GM21528 (cell line): Measurements from ENCODE around the gene TMEM218.

Experiments
- ATAC-seq: cut with Tn5 transposase; IDR thresholded peaks from one replicate; pipeline ENCODE4 v1.9.1; 2021; ENCODE audit warnings: mild to moderate bottlenecking, moderate library complexity; ENCODE audit not compliant: unreplicated experiment, low FRiP score

The TMEM218 gene

DNA sequence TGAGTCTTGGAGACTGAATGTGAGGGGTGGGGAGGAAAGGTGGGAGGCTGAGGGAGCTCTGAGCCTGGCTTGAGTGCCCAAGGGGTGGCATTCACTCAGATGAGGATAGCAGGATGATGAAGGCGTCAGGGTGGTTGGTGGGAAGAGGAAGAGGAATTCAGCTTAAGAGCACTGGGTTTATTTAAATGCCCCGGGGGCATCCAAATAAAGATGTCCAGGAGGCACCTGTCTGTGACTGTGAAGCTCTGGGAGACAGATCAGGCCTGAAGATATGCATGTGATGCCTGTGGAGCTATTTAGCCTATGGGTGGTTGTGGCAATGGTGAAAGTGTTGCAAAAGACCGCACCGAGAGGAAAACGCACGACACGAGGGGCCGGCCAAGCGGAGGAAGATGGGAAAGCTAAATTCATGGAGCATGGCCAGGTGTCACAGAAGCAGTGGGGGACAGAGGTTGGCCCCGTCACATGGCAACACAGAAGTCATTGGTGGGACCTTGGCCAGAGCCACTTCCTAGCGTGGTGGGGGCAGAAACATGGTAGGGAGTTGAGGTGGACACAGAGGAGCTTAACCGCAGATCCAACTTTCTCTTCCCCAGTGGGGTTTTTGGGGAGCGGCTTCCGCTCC is 32.8 kb downstream of the TMEM218 start:
- ATAC-seq: no peak

DNA sequence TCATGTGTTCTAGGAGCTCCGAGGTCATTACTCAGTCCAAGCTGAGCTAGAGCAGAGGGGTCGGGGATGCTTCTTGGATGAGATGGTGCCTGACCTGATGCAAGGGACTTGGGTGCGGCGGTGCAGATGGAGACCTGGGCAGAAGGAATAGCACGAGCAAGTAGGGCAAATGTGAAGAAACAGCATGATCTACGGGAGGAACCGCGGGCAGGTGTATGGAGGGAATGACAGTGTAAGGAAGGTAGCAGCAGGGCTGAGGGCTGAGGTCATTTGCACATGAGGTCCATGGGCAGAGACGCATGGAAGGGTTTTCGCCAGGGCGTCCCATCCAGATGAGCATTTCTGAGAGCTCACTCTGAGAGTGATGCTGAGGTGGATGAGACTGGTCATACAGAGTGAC is 33.4 kb downstream of the TMEM218 start:
- ATAC-seq: no peak

DNA sequence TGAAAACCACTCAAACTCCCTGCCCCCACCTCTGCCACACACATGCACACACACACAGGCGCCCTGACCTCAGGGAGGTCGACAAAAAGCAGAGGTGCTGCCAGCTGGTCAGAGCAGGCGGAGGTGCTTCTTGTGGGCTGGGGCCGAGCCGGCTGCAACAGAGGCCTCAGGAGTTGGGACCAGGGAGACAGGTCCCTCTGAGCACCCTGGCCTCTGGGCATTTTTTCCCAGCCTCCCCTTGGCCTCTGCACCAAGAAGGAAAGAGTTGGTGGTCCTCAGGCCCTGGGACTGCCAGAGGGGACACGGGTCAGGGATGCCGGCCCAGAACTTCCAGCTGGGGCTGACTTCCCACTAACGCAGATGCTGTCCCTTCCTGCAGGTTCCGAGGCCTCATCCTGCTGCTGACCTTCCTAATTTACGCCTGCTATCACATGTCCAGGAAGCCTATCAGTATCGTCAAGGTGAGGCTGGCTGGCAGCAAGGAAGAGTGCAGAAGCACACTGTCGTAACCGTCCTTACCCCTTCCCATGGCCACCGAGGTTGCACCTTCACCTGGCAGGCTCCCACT is 35.0 kb downstream of the TMEM218 start:
- ATAC-seq: no peak

DNA sequence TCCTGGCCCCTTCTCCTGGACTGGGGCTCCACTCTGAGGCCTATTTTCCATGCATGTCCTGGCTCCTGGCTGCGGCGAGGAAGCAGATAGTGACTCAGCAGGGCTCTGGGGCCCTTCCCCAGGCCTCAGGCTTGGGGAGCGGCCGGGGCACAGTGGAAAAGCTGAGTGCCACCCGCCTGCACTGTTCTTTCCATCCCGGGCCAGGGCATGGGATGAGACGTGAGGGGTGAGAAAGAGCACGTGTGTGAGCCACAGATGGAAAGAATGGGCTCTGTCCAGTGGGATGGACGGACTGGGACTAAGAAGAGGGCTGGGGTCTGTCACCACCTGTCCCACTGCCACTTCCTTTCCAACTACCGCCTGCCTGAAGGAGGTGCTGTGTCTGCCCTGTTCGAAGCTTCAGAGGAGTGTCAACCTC is 35.5 kb downstream of the TMEM218 start:
- no peak for ATAC-seq

DNA sequence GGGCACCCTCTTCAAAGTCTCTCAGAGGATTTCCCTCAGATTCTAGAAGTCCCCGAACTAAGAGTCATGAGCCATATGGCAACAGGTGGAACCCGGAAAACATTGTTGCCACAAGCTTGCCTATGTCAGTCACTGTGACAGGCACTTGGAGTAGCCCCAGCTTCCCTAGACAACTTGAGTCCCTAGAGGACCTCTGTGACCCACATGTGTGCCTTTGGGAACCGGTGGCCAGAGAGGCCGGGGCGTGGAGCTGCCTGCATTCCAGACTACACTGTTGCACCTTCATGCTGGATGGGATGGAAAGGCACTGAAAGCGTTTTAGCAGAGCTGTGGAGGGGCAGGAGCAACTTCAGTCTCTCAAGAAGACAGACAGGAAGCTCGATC is 36.2 kb downstream of the TMEM218 start:
- ATAC-seq: no peak

DNA sequence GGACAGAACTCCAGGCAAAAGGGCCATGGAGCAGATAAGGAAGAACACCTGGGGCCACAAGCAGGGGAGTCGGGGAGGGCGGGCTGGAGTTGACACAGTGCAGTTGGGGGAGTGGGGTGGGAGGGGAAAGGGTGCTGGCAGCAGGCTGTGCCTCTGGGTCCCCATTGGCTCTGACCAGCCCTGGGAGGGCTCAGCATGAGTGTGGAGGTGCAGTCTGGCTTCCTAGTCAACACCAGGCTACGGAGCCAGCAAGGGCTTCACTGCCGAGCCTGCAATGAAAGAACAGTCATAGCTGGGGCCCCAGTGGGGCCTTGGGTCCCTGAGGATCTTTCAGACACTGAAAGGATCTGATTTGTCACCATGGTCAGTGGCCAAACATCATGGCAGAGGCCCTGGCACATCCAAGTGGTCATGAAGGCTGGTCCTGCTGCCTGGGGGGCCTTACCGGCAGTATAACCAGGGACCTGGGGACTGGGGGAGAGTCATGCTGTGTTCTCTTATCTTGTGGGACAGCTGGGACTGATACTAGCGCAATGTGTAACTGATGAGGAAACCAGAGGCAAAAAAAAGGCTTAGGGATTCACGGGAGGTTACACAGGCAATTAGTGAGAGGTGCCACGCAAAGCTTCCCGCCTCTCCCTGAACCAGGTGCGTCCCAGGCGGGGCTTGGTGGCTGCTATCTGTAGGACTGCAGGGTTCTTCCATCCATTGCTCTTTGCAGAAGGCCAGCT is 36.8 kb downstream of the TMEM218 start:
- ATAC-seq: no peak

DNA sequence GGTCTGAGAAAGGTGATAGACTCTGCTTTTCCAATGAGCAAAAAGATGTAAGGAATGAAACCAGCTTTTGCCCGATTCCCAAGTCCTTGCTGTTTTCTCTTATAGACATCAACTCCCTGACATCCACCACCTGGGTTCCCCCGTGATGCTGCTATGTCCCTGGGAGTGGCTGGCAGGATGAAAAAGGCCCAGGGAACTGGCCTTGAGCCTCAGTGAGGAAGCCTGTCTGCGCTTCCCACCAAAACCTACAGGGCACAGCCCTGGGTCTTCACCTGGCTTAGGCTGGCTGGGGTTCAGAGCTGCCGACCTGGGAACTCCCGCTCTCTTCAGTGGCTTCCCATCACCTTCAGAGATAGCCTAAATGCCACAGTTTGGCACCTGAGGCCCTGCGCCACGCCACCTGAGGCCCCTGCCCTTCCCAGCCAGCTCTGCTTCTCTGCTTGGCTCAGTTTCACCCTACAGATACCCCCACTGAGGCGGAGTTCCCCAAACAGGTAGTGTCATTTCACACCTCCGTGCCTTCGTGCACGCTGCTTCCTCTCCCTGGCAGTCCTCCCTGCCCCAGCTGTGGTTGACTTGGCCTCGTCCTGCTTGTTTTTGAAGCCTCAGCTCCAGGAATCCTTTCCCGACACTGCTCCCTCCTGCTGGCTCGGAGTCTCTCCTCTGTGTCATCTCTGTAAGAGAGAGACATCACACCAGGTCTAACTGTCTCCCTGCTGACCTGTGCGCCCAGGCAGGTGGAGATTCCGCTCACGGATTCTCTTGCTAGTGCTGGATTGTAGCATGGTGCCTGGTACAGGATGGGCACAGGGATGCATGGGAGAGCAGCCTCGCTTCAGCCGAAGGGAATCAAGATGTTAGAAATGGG is 37.6 kb downstream of the TMEM218 start:
- no peak for ATAC-seq

DNA sequence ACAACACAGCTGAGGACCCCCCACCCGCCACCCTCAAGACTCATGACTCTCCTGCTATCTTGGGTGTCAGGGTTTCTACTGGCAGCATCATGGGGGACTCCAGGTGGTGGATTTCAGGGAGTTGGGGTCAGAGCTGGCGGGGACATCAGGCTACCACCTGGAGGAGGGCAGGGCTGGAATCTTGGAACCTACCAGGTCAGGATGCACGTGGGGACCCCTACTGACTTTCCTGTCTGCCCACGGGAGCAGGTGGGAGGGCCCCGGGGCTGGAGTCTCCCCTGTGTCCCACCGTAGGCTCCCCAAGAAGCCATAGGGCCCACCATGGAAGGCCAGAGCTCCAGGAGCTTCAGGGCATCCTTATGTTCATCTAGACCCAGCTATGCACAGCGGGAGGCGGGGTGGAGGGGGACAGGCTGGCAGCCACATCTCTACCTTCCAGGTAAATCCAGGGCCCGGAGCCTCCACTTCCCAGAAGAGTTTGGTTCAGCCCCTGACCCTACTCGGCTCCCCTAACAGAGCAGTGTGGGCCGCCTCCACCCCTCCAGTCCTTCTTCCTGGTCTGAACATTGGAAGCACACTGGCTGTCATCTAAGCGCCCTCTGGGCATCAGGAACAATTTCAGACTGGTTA is 38.4 kb downstream of the TMEM218 start:
- ATAC-seq: no peak

DNA sequence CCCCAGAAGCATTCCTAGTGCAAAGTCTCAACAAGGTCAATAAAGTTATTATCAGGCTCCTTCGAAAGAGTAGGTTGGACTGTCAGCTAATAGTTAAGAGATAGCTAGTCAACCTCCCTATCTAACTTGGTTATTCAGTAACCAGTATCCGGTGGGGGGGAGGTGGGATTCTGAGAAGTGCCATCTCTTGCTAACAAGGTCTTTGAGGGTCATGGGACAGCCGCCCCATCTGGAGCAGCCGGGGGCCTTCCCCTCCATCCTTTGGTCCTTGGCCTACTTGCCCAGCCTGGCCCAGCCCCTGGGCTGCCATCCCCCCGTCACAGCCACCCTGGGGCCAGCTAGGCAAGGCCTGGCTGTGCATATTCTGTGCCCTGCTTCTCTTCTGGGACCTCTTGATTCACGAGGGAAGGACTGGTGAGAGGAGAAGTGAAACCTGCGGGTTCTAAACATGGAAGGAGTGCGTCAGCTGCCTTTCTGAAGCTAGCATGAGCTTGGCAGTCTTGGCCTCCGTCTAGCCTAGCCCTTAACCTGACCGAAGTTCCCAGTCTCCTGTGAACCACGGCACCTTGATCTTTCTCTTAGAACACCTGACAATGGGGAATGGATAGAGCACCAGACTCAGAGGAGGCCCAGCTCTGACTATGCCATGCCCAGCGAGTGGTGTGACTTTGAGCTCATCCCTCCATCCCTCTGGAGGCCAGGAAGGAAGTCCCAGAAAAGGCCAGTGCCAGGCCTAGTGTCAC is 39.0 kb downstream of the TMEM218 start:
- peak; percentile 90 for ATAC-seq

DNA sequence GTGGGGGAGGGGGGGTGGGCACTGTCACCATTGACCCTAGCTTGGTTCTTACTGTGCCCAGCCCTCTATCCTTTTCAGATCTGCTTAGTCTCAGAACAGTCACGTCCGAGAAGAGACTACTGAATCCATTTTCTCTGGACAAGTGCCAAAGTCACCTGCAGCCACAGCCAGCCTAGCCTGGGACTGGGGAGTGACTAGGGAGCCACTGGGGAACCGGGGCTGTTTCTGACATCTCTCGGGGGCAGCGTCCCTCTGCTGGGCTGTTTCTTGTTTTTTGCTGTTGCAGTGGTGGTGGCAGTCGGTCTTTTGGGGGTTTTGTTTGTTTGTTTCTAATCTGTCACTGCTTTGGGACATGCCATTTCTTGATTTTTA is 39.6 kb downstream of the TMEM218 start:
- ATAC-seq: no peak

DNA sequence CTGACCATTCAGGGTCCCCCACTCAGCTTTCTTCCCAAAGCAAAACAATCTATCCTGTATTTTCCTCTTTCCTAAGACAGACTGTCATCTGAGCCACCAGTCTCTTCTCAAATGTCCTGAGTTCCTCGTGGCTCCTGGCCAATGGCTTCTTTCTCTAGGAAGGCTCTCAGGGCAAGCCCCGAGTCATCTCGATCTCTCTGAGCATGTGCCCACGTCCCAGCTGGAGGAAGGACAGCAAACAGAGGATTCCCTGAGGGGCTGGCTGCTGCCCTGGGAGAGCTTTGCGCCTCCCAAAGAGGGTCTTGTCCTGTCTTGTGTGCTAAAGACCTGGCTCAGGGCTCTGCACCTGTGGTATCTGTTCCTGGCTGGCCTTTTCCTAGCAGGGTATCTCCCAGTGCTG is 40.0 kb downstream of the TMEM218 start:
- ATAC-seq: no peak

DNA sequence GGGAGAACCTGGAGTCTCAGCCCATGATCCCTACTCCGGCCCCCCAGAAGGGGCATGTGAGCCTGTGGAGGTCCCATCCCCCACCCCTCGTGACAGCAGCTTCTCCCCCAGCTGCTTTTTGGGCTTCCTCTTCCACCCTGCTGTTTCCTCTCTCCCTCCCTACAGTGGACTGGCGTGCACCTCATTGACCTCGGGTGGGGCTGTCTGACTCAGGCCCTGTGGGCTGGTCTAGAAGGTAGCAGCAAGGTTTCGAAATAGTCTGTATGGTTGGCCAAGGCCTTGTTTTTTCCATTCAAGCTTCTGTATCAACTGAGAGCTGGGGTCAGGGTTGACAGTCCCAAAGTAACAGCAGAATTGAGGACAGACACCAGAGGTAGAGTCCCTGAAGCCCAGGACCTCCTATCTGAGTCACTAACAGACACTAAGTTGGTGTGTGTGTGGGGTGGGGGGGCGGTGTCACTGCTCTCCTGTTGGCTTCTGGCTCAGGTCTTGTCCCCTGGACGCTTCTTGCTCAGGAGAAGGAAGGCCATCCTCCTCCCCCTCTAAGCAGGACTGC is 40.6 kb downstream of the TMEM218 start:
- ATAC-seq: peak; percentile 71

DNA sequence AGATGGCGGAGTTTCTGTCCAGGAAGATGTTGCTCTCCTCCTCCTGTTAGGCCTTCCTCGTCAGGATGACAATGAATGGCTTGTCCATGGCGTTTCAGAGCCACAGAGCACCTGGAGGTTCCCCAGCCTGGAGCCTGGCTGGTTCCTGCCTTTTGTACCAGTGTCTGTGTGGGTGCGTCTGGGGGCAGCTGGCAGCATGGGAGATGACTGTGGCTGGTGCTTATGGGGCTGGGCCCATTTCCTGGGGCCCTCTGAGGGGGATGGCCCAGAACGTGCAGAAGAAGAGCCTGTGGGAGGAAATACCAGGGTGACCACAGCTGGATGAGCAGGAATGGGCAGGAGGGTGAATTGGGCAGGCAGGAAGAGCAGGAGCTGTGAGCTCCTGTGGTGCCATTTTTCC is 41.6 kb downstream of the TMEM218 start:
- no peak for ATAC-seq

DNA sequence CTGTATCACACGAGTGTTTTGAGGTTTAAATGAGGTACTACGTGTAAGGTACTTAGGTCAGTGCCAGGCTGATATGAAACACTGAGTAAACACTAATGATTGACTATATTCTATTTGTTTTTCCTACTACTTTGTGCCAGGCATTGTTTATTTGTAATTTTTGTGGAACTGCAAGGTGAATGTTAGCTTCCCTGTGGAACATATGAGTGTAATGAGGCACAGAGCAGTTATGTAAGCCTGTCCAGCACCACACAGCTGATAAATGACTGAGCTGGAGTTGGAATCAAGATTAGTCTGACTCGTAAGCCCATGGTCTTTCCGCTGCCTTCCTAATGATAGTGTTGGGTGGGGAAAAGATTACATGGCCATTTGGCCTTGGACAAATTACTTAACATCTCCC is 42.4 kb downstream of the TMEM218 start:
- no peak for ATAC-seq

DNA sequence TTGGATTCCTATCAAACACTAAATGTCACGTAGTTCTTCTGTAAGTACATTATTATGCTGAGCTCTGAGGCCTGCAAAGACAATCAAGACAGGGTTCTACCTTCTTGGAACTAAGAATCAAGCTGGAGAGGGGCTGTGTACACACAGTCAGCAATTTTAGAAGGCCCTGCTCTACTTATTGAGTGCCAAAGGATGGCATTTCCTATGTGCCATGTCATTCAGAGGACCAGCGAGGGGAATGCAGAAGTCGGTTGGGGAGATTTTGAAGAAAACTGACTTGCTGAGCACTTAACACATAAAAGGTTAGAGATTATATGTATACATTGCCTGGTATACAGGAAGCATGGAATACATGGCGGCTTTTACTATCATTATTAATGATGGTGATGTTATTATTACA is 43.1 kb downstream of the TMEM218 start:
- no peak for ATAC-seq

DNA sequence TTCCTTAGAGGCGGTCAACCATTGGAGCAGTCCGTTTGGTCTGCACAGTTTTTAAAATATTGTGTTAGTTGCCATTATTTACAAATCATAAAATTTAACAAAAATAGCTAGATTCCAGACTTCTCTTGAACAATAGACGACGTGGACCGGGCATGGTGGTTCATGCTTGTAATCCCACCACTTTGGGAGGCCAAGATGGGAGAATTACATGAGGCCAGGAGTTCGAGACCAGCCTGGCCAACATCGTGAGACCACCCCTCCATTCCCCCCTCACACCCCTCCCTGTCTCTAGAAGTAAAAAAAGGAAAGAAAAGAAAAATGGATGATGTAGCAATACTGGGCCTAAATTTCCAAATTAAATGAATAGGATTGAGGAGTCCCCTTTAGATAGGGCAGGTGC is 47.4 kb downstream of the TMEM218 start:
- ATAC-seq: no peak

DNA sequence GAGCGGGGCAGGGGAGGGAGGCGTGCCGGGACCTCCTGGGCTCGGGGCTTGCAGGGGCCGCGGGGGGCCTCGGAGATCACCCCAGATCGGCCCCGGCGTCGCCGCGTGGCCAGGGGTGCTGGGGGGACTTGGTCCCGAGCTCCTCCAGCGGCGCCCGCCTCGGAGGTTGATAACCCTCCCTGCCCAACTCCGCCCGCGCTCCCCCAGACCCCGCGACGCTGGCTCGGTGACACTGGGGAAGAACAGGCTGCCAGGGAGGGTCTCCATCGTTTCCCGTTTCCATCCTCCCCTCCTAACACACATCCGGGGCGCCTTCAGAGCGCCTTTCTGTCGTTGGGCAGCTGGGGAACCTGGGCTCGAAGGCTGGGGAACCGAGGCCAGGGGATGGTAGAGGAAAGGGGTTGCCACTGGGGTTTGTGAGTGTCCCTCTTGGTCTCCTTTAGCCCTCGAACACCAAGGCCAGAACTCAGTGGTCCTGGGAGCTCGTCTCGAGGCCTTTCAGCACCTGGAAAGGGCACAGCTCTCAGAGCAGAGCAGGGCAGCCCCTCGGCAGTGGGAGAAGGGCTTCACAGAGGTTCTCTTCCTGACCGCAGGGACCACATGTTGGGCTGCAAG is 47.9 kb downstream of the TMEM218 start:
- ATAC-seq: peak; percentile 19

DNA sequence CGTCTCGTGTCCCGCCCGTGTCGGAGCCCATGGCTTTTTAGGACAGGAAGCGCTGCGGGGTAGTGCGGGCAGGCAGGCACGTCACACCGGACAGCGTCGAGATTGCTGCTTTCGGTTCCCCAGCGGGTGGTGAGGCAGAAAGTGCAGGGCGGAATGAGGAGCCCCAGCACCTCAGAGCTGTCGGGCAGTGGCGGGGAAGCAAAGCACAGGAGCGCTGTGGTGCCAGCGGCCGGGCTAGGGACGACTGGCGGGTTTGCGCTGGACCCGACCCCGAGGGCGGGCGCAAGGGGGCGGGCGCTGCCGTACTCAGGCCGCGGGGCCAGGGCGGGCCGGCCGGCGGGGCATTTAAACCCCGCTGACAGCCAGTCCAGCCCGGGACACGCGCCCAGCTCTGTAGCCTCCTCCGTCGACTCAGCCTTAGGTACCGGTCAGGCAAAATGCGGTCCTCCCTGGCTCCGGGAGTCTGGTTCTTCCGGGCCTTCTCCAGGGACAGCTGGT is 48.4 kb downstream of the TMEM218 start, which contains the start of gene SLC37A2:
Gene SLC37A2, plus strand, starts transcription at position 375 of the 498 bp plus-strand sequence. Its CDS starts 63 bp downstream, at position 438.
- peak; percentile 89 for ATAC-seq
